SK-N-SH treated with all-trans-retinoic acid at 6 μM for 48 hours (cell line): ENCODE data around the gene PTPRT.

ENCODE experiments used
- ATAC-seq: fragments of 200-7000 bp; cut with Tn5 transposase; 3 replicates; pipeline ENCODE4 v1.9.1; 2020; ENCODE audit warnings: mild to moderate bottlenecking, moderate library complexity
- ARNTL ChIP-seq: fragments of 450-650 bp; formaldehyde crosslinking; IDR thresholded peaks from 2 replicates; pipeline ENCODE4 v1.5.0; 2020; ENCODE audit warnings: low read depth, mild to moderate bottlenecking, moderate library complexity, borderline replicate concordance
- BACH2 ChIP-seq: fragments of 250-450 bp; sonication (Bioruptor Pico); IDR thresholded peaks from 2 replicates; pipeline ENCODE4 v1.9.0; 2021; ENCODE audit warnings: mild to moderate bottlenecking, borderline replicate concordance
- CREB5 ChIP-seq: fragments of 250-450 bp; sonication (Bioruptor Pico); IDR thresholded peaks from 2 replicates; pipeline ENCODE4 v1.5.1; 2020; ENCODE audit warnings: low read depth, mild to moderate bottlenecking, moderate library complexity
- CSDC2 ChIP-seq: fragments of 250-450 bp; sonication (Bioruptor Pico); IDR thresholded peaks from 2 replicates; pipeline ENCODE4 v1.5.0; 2020; ENCODE audit warnings: mild to moderate bottlenecking, moderate library complexity
- CSRNP3 ChIP-seq: fragments of 250-450 bp; sonication (Bioruptor Pico); IDR thresholded peaks from 2 replicates; pipeline ENCODE4 v1.5.1; 2021; ENCODE audit warnings: mild to moderate bottlenecking, moderate library complexity
- ESRRG ChIP-seq: fragments of 250-450 bp; sonication (Bioruptor Pico); IDR thresholded peaks from 2 replicates; pipeline ENCODE4 v1.6.1; 2021; ENCODE audit warnings: mild to moderate bottlenecking
- GLIS3 ChIP-seq: fragments of 250-450 bp; sonication (Bioruptor Pico); IDR thresholded peaks from 2 replicates; pipeline ENCODE4 v1.5.0; 2020; ENCODE audit warnings: mild to moderate bottlenecking, moderate library complexity
- ISL1 ChIP-seq: fragments of 250-450 bp; sonication (Bioruptor Pico); IDR thresholded peaks from 2 replicates; pipeline ENCODE4 v2.1.2; 2022; ENCODE audit warnings: mild to moderate bottlenecking, moderate library complexity
- PATZ1 ChIP-seq: fragments of 250-450 bp; sonication (Bioruptor Pico); IDR thresholded peaks from 2 replicates; pipeline ENCODE4 v1.8.0; 2020; ENCODE audit warnings: mild to moderate bottlenecking, moderate library complexity, borderline replicate concordance
- POU6F1 ChIP-seq: fragments of 250-450 bp; sonication (Bioruptor Pico); IDR thresholded peaks from 2 replicates; pipeline ENCODE4 v1.8.0; 2021; ENCODE audit warnings: low read depth, mild to moderate bottlenecking, moderate library complexity, borderline replicate concordance
- PPARA ChIP-seq: fragments of 250-450 bp; sonication (Bioruptor Pico); IDR thresholded peaks from 2 replicates; pipeline ENCODE4 v1.5.0; 2020; ENCODE audit warnings: mild to moderate bottlenecking, borderline replicate concordance
- RARB ChIP-seq: fragments of 250-450 bp; sonication (Bioruptor Pico); IDR thresholded peaks from 2 replicates; pipeline ENCODE4 v1.8.0; 2021; ENCODE audit warnings: mild to moderate bottlenecking, moderate library complexity
- SNAI2 ChIP-seq: fragments of 250-450 bp; sonication (Bioruptor Pico); IDR thresholded peaks from 2 replicates; pipeline ENCODE4 v1.5.0; 2020; ENCODE audit warnings: mild to moderate bottlenecking, moderate library complexity
- TCF4 ChIP-seq: fragments of 250-450 bp; sonication (Bioruptor Pico); IDR thresholded peaks from 2 replicates; pipeline ENCODE4 v1.8.0; 2021; ENCODE audit warnings: mild to moderate bottlenecking, moderate library complexity, borderline replicate concordance
- TOX ChIP-seq: fragments of 250-450 bp; sonication (Bioruptor Pico); IDR thresholded peaks from 2 replicates; pipeline ENCODE4 v1.8.0; 2021; ENCODE audit warnings: mild to moderate bottlenecking, moderate library complexity, borderline replicate concordance
- TSHZ2 ChIP-seq: fragments of 250-450 bp; sonication (Bioruptor Pico); IDR thresholded peaks from 2 replicates; pipeline ENCODE4 v1.5.0; 2020; ENCODE audit warnings: mild to moderate bottlenecking, moderate library complexity
- ZC3H10 ChIP-seq: fragments of 250-450 bp; sonication (Bioruptor Pico); IDR thresholded peaks from 2 replicates; pipeline ENCODE4 v1.5.1; 2021; ENCODE audit warnings: mild to moderate bottlenecking, moderate library complexity
- ZFP3 ChIP-seq: fragments of 250-450 bp; sonication (Bioruptor Pico); IDR thresholded peaks from 2 replicates; pipeline ENCODE4 v1.5.0; 2020; ENCODE audit warnings: mild to moderate bottlenecking, moderate library complexity
- ZFP30 ChIP-seq: fragments of 450-650 bp; formaldehyde crosslinking; IDR thresholded peaks from 2 replicates; pipeline ENCODE4 v1.5.0; 2022; ENCODE audit warnings: mild to moderate bottlenecking, moderate library complexity
- ZNF565 ChIP-seq: fragments of 450-650 bp; formaldehyde crosslinking; conservative IDR thresholded peaks from 2 replicates; pipeline ENCODE4 v1.5.0; 2020; ENCODE audit warnings: low read depth, mild to moderate bottlenecking, moderate library complexity
- ZNF70 ChIP-seq: fragments of 450-650 bp; formaldehyde crosslinking; IDR thresholded peaks from 2 replicates; pipeline ENCODE4 v1.5.0; 2020; ENCODE audit warnings: mild to moderate bottlenecking, moderate library complexity
- ZNF8 ChIP-seq: fragments of 450-650 bp; formaldehyde crosslinking; IDR thresholded peaks from 2 replicates; pipeline ENCODE4 v1.5.0; 2020; ENCODE audit warnings: mild to moderate bottlenecking, moderate library complexity

The PTPRT gene

GRCh38 chr20:43237651-43238168, 48.0 kb upstream of the PTPRT start:
- no peak for TF ChIP-seq ZC3H10 (CRISPR knock-in tag)
- TF ChIP-seq ZFP3: no peak
- no peak for TF ChIP-seq POU6F1 (CRISPR knock-in tag)
- no peak for ATAC-seq

- no peak for ATAC-seq
- TF ChIP-seq CSRNP3 (no peak), ZNF565 (CRISPR knock-in tag) (no peak), CSDC2 (CRISPR knock-in tag) (no peak), PPARA (CRISPR knock-in tag) (no peak)
Observed at GRCh38 chr20:43235998-43236397, 46.3 kb upstream of the PTPRT start.

GRCh38 chr20:43231829-43232228, 42.1 kb upstream of the PTPRT start:
- no peak for TF ChIP-seq ARNTL
- TF ChIP-seq ZFP30 (CRISPR knock-in tag): no peak
- no peak for TF ChIP-seq ZFP3
- TF ChIP-seq SNAI2 (CRISPR knock-in tag): no peak
- TF ChIP-seq ESRRG (CRISPR knock-in tag): no peak
- no peak for TF ChIP-seq TCF4 (CRISPR knock-in tag)
- TF ChIP-seq PATZ1 (CRISPR knock-in tag): no peak
- TF ChIP-seq ISL1 (CRISPR knock-in tag): no peak
- TF ChIP-seq PPARA (CRISPR knock-in tag): no peak
- no peak for TF ChIP-seq CREB5
- TF ChIP-seq RARB (CRISPR knock-in tag): no peak
- TF ChIP-seq GLIS3 (CRISPR knock-in tag): no peak
- no peak for TF ChIP-seq ZNF70 (CRISPR knock-in tag)
- TF ChIP-seq ZNF8 (CRISPR knock-in tag): no peak
- TF ChIP-seq, all 23 proteins: peak for 0
- no peak for ATAC-seq

GRCh38 chr20:43229696-43230095, 40.0 kb upstream of the PTPRT start:
- no peak for ATAC-seq
- TF ChIP-seq TSHZ2 (CRISPR knock-in tag) (no peak), ZC3H10 (CRISPR knock-in tag) (no peak), ZNF565 (CRISPR knock-in tag) (no peak), TCF4 (CRISPR knock-in tag) (no peak), CSDC2 (CRISPR knock-in tag) (no peak), SNAI2 (CRISPR knock-in tag) (no peak), ESRRG (CRISPR knock-in tag) (no peak), POU6F1 (CRISPR knock-in tag) (no peak), ARNTL (no peak), CSRNP3 (no peak), BACH2 (CRISPR knock-in tag) (no peak), ZFP3 (no peak), GLIS3 (CRISPR knock-in tag) (no peak), TOX (CRISPR knock-in tag) (no peak), CREB5 (no peak)
